Smooth muscle cell (in vitro differentiated cells): ENCODE measurements around the gene MSLN. TPM values are rescaled to one million over a fixed set of nuclear protein-coding genes. Genes with fewer than 3 reads are reported as not detected.

Experiments
- DNase-seq: peaks from one replicate; lab custom pipeline; 2025; ENCODE audit not compliant: unreplicated experiment; lab: John Stamatoyannopoulos, UW
- H2AFZ ChIP-seq: fragments of 200-600 bp; sonication (generic); 2 replicates; pipeline ENCODE4 v1.6.0; 2016; ENCODE audit warnings: antibody characterized with exemption, low read depth, mild to moderate bottlenecking
- H3F3A ChIP-seq: fragments of 200-600 bp; sonication (generic); 2 replicates; pipeline ENCODE4 v1.6.0; 2017; ENCODE audit warnings: antibody characterized with exemption, low read depth
- H3K27ac ChIP-seq: fragments of 200-600 bp; sonication (generic); 2 replicates; pipeline ENCODE4 v1.5.1; 2016; ENCODE audit warnings: low read depth, mild to moderate bottlenecking
- H3K27me3 ChIP-seq: fragments of 200-600 bp; sonication (generic); 2 replicates; pipeline ENCODE4 v1.6.1; 2016; ENCODE audit warnings: low read depth, mild to moderate bottlenecking
- H3K36me3 ChIP-seq: fragments of 200-600 bp; sonication (generic); 2 replicates; pipeline ENCODE4 v1.5.1; 2016; ENCODE audit warnings: low read depth
- H3K4me1 ChIP-seq: fragments of 200-600 bp; sonication (generic); 2 replicates; pipeline ENCODE4 v1.5.1; 2016; ENCODE audit warnings: low read depth
- H3K4me2 ChIP-seq: fragments of 200-600 bp; sonication (generic); 2 replicates; pipeline ENCODE4 v1.6.0; 2016; ENCODE audit warnings: mild to moderate bottlenecking
- H3K4me3 ChIP-seq: fragments of 200-600 bp; sonication (generic); 2 replicates; pipeline ENCODE4 v1.5.1; 2016; ENCODE audit warnings: mild to moderate bottlenecking
- H3K79me2 ChIP-seq: fragments of 200-600 bp; sonication (generic); 2 replicates; pipeline ENCODE4 v1.6.0; 2016; ENCODE audit warnings: low read depth, mild to moderate bottlenecking
- H3K9ac ChIP-seq: fragments of 200-600 bp; sonication (generic); 2 replicates; pipeline ENCODE4 v1.6.0; 2016; ENCODE audit warnings: low read depth
- H3K9me3 ChIP-seq: fragments of 200-600 bp; sonication (generic); replicated peaks from 2 replicates; pipeline ENCODE4 v1.5.1; 2016; ENCODE audit warnings: low read depth
- H4K20me1 ChIP-seq: fragments of 200-600 bp; sonication (generic); 2 replicates; pipeline ENCODE4 v1.6.0; 2016; ENCODE audit warnings: low read depth
- CTCF ChIP-seq: fragments of 200-600 bp; sonication (generic); IDR thresholded peaks from 2 replicates; pipeline ENCODE4 v1.5.1; 2017; ENCODE audit warnings: borderline replicate concordance, mild to moderate bottlenecking, antibody characterized with exemption; ENCODE audit not compliant: insufficient read depth, poor library complexity, severe bottlenecking
- WGBS: methylation state at CpG from one replicate; pipeline ENCODE4 v1.1.7; 2016; ENCODE audit warnings: low lambda C conversion rate; 5-methylcytosine and 5-hydroxymethylcytosine counted together
- polyA plus RNA-seq: library from polyadenylated mRNA; unstranded; fragments of >200 nt; fragmentation: Nextera tagmentation; extraction: Ambion mirVana; gene quantifications from 2 replicates; pipeline ENCODE4 v1.2.1, GENCODE V29; 2016
- total RNA-seq: library from RNA; depleted of rRNA; stranded (reverse); fragments of >200 nt; gene quantifications from 2 replicates; pipeline ENCODE4 v1.2.3, GENCODE V29; 2014

MSLN gene
- total and polyA plus RNA-seq, 2 experiments from 2014 or later: 0.26 to 3.7 TPM

GRCh38 chr16:756428-756827, 4.1 kb upstream of the MSLN start:
- Histone ChIP-seq H3K36me3 (no peaks in the 10 kb centered on the region), H3K79me2 (no peaks in the 10 kb centered on the region), H3K9ac (no peak overlapping the region), H3K4me2 (no peak overlapping the region), H3K27me3 (no peaks in the 10 kb centered on the region), H2AFZ (no peak overlapping the region), H3K4me1 (peaks cover 4% of the 10 kb centered on the region), H3K4me3 (no peak overlapping the region), H3F3A (no peaks in the 10 kb centered on the region), H3K27ac (no peak overlapping the region), H4K20me1 (no peaks in the 10 kb centered on the region), H3K9me3 (no peaks in the 10 kb centered on the region)
- WGBS: 96% methylated on average over 5 of the region's 5 CpGs
- DNase-seq: no peak
- no peak for TF ChIP-seq CTCF

DNA sequence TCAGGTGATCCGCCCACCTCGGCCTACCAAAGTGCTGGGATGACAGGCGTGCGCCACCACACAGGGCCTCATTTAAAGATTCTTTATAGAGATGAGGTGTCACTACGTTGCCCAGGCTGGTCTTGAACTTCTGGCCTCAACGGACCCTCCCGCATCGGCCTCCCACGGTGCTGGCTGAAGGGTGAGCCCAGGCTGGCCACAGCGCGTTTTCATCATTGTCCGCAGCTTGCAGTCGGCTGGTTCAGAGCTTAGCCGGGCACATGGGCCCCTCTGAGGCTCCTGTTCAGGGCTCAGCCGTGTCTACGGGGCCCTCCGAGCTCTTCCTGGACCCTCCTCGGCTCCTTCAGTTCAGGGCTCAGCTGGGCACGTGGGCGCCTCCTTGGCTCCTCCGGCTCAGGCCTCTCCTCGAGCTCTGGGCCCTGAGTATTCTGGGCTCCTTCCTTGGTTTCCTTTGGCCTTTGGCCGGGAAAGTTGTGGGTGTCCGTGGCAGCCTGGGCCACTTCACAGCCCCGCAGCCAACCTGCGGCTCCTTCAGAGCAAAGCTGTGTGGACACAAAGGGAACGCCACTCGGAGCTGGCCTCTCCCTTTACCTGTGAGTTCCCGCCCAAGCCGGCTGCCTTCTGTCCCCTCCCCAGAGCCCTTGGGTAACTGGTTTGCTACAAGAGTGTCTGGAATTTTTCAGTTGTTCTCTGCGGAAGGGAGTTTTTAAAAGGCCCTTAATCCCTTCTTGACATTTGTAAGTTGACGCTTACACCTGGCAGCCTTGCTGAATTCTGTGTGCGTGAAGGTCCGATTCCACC, 1.2 kb upstream of the MSLN start:
- no peaks in the 10 kb centered on the region for H3F3A ChIP-seq
- 88% methylated on average over 34 of the region's 34 CpGs for WGBS

GRCh38 chr16:760065-760464, 469 bp upstream of the MSLN start:
- Histone ChIP-seq H2AFZ (no peak overlapping the region), H3F3A (no peaks in the 10 kb centered on the region), H3K27me3 (no peaks in the 10 kb centered on the region), H3K79me2 (no peaks in the 10 kb centered on the region), H4K20me1 (no peaks in the 10 kb centered on the region), H3K4me2 (no peak overlapping the region), H3K9ac (no peak overlapping the region), H3K36me3 (no peaks in the 10 kb centered on the region), H3K27ac (no peak overlapping the region), H3K9me3 (no peaks in the 10 kb centered on the region), H3K4me1 (no peaks in the 10 kb centered on the region), H3K4me3 (no peak overlapping the region)
- no peak for TF ChIP-seq CTCF
- WGBS: 89% methylated on average over 14 of the region's 15 CpGs
- no peak for DNase-seq

More for the DNA sequence above, 1.2 kb upstream of the MSLN start:
- Histone ChIP-seq H3K27ac (no peak overlapping the region), H3K4me1 (no peaks in the 10 kb centered on the region), H3K9me3 (no peaks in the 10 kb centered on the region), H3K4me3 (no peak overlapping the region), H3K79me2 (no peaks in the 10 kb centered on the region), H3K4me2 (no peak overlapping the region), H3K9ac (no peak overlapping the region), H3K27me3 (no peaks in the 10 kb centered on the region), H2AFZ (no peak overlapping the region), H3K36me3 (no peaks in the 10 kb centered on the region), H4K20me1 (no peaks in the 10 kb centered on the region)
- no peak for TF ChIP-seq CTCF
- no peak for DNase-seq
